ENCODE results near the gene SP5.

SP5 gene

GRCh38 chr2:170737821-170738220, 22.7 kb downstream of the SP5 start:
- no peak for TF ChIP-seq CTCF (conservative IDR thresholded peaks at IDR 0.05; ENCODE audit: control insufficient read depth, insufficient read depth, low read depth, low read length)
- no peak overlapping the region for H3K4me3 ChIP-seq (ENCODE audit: control insufficient read depth, low read depth, low read length)
- peak; percentile 9 for DNase-seq (ENCODE audit: low read depth)

DNA sequence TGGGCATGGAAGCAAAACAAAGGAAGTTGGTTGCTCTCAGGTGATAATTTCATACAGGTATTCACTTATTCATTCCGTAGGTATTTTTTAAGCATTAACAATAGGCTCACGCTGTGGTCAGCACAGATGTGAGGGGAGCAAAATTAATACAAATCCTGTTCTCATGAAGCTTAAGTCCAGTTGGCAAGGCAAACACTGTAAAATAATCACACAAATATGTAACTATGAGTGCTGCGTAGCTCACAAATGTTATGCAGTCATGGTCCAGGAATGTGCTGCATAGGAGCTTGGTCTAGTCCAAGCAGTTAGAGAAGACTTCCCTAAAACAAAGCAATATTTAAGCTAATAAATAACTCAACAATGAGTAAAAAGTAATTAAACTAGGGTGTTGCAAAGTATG, 23.9 kb downstream of the SP5 start:
- no peak for TF ChIP-seq CTCF (conservative IDR thresholded peaks at IDR 0.05; ENCODE audit: control insufficient read depth, insufficient read depth, low read depth, low read length)
- DNase-seq (ENCODE audit: low read depth) = peak; percentile 92
- H3K4me3 ChIP-seq (ENCODE audit: control insufficient read depth, low read depth, low read length) = no peak overlapping the region

- DNase-seq (ENCODE audit: low read depth) = no peak
- H3K4me3 ChIP-seq (ENCODE audit: control insufficient read depth, low read depth, low read length) = no peak overlapping the region
- TF ChIP-seq CTCF (conservative IDR thresholded peaks at IDR 0.05; ENCODE audit: control insufficient read depth, insufficient read depth, low read depth, low read length) = no peak
These were observed 24.4 kb downstream of the SP5 start for GRCh38 chr2:170739507-170740046.

- DNase-seq (ENCODE audit: low read depth) = no peak
- H3K4me3 ChIP-seq (ENCODE audit: control insufficient read depth, low read depth, low read length) = no peak overlapping the region
- no peak for TF ChIP-seq CTCF (conservative IDR thresholded peaks at IDR 0.05; ENCODE audit: control insufficient read depth, insufficient read depth, low read depth, low read length)
These were observed 25.5 kb downstream of the SP5 start for GRCh38 chr2:170740660-170741059.

DNA sequence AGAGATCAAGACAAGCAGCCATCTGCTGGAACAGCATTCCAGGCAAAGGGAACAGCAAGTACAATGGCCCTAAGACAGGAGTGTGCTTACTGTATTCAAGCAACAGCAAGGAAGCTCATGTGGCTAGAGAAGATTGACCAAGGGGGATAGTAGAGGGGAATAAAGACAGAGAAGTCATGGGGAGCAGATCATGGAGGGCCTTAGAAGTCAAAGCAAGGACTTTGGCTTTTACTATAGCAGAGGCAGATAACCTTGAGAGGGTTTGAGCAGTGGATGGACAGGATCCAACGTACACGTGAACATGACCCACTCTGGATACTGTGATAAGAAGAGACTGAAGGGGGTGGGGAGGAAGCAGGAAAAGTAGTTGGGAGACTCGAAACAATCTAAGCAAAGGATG, 26.9 kb downstream of the SP5 start:
- no peak overlapping the region for H3K4me3 ChIP-seq (ENCODE audit: control insufficient read depth, low read depth, low read length)
- no peak for TF ChIP-seq CTCF (conservative IDR thresholded peaks at IDR 0.05; ENCODE audit: control insufficient read depth, insufficient read depth, low read depth, low read length)
- DNase-seq (ENCODE audit: low read depth) = no peak

GRCh38 chr2:170742896-170743529, 27.9 kb downstream of the SP5 start:
- H3K4me3 ChIP-seq (ENCODE audit: control insufficient read depth, low read depth, low read length) = no peak overlapping the region
- no peak for TF ChIP-seq CTCF (conservative IDR thresholded peaks at IDR 0.05; ENCODE audit: control insufficient read depth, insufficient read depth, low read depth, low read length)
- peak; percentile 8 for DNase-seq (ENCODE audit: low read depth)

Measured in fibroblast of mammary gland (primary cell).